Measurements from ENCODE around the gene TUBG1. TPM values are rescaled to one million over a fixed set of nuclear protein-coding genes. Genes with fewer than 3 reads are reported as not detected.
A peak's percentile ranks its signal among the peaks of the same experiment; 100 is the strongest.

The TUBG1 gene
- total RNA-seq, 1 experiment from 2014 or later, result 140 TPM

- TF ChIP-seq GABPB1 (CRISPR knock-in tag; IDR thresholded peaks at IDR 0.05), result peak; percentile 71
Observed at GRCh38 chr17:42609182-42609813, at the start of gene TUBG1, which contains the start of gene RETREG3 (continued).

- DNase-seq (ENCODE audit: low spot score) (no peak), ATAC-seq (no peak)
- TF ChIP-seq CDX4 (CRISPR knock-in tag; IDR thresholded peaks at IDR 0.05; ENCODE audit: borderline replicate concordance) (no peak), ETV6 (CRISPR knock-in tag; IDR thresholded peaks at IDR 0.05) (no peak), FOXK1 (CRISPR knock-in tag; IDR thresholded peaks at IDR 0.05) (no peak), CTCF (IDR thresholded peaks at IDR 0.05) (no peak), HMGA2 (CRISPR knock-in tag; IDR thresholded peaks at IDR 0.05) (no peak), TEAD4 (CRISPR knock-in tag; IDR thresholded peaks at IDR 0.05) (no peak), CREB1 (CRISPR knock-in tag; IDR thresholded peaks at IDR 0.05) (no peak), FOXP4 (CRISPR knock-in tag; IDR thresholded peaks at IDR 0.05) (no peak), RELA (CRISPR knock-in tag; IDR thresholded peaks at IDR 0.05; ENCODE audit: borderline replicate concordance) (no peak)
- peaks cover 21% of the 10 kb centered on the region for H3K4me1 Mint-ChIP-seq
- no peaks in the 10 kb centered on the region; the same call in 1 of the 2 replicates for H3K36me3 Mint-ChIP-seq
- no peak overlapping the region for H3K27ac Mint-ChIP-seq
- H3K9me3 Mint-ChIP-seq, result no peaks in the 10 kb centered on the region
- H3K4me3 Mint-ChIP-seq, result no peak overlapping the region
- ChIA-PET POLR2A (no interaction called here), CTCF (no interaction called here)
- no peaks in the 10 kb centered on the region for H3K27me3 Mint-ChIP-seq (ENCODE audit: low read depth)
Observed at GRCh38 chr17:42560246-42560645, 49.2 kb upstream of the TUBG1 start.

GRCh38 chr17:42561897-42562387 is 47.5 kb upstream of the TUBG1 start, which contains the start of gene COASY:
COASY (plus strand) TSS chr17:42562148; CDS start chr17:42562623, 475 bp downstream.
- CTCF ChIA-PET, result interaction anchor here (1.2 kb wide), 1 partner anchor 16 kb away, joined by 3 read pairs; no protein-coding TSS in a partner anchor
- H3K4me3 Mint-ChIP-seq, result peak within 1 kb of the TSS; percentile 88
- DNase-seq (ENCODE audit: low spot score) (peak; percentile 96), ATAC-seq (peak; percentile 84)
- POLR2A ChIA-PET, result no interaction called here
- H3K36me3 Mint-ChIP-seq, result no peaks in the 10 kb centered on the region; the same call in 1 of the 2 replicates
- H3K4me1 Mint-ChIP-seq, result peaks cover 21% of the 10 kb centered on the region
- H3K9me3 Mint-ChIP-seq, result no peaks in the 10 kb centered on the region
- peak within 1 kb of the TSS; percentile 95 for H3K27ac Mint-ChIP-seq
- no peaks in the 10 kb centered on the region for H3K27me3 Mint-ChIP-seq (ENCODE audit: low read depth)
- TF ChIP-seq NR2C2 (CRISPR knock-in tag; IDR thresholded peaks at IDR 0.05) (peak; percentile 95), E2F5 (CRISPR knock-in tag; IDR thresholded peaks at IDR 0.05) (peak; percentile 56; the same call in 1 of the 2 replicates), TP53 (CRISPR knock-in tag; IDR thresholded peaks at IDR 0.05) (no peak), CBFB (CRISPR knock-in tag; IDR thresholded peaks at IDR 0.05; ENCODE audit: low read depth) (peak; percentile 78; the same call in 1 of the 2 replicates), ZNF263 (CRISPR knock-in tag; IDR thresholded peaks at IDR 0.05; ENCODE audit: low read depth) (no peak), CREM (CRISPR knock-in tag; IDR thresholded peaks at IDR 0.05) (peak; percentile 71), ESRRA (CRISPR knock-in tag; IDR thresholded peaks at IDR 0.05; ENCODE audit: borderline replicate concordance) (0 out of 2 replicates have a peak, but pooled peaks have one; percentile 42), ATF2 (CRISPR knock-in tag; IDR thresholded peaks at IDR 0.05; ENCODE audit: borderline replicate concordance, low read depth) (no peak), FOXK1 (CRISPR knock-in tag; IDR thresholded peaks at IDR 0.05) (peak; percentile 96), GABPB1 (CRISPR knock-in tag; IDR thresholded peaks at IDR 0.05) (peak; percentile 94), TEAD1 (CRISPR knock-in tag; IDR thresholded peaks at IDR 0.05) (peak; percentile 75; the same call in 1 of the 2 replicates), SP1 (CRISPR knock-in tag; conservative IDR thresholded peaks at IDR 0.05) (peak; percentile 63), HMGXB4 (CRISPR knock-in tag; IDR thresholded peaks at IDR 0.05) (peak; percentile 55; the same call in 1 of the 2 replicates)

Measured in WTC11 (cell line).